Hematopoietic multipotent progenitor cell treated with erythropoietin and hydrocortisone succinate and interleukin-3 and kit ligand, for 4 days (in vitro differentiated cells): Measurements from ENCODE around the gene OLFM1.

ENCODE experiments used
- DNase-seq: peaks from one replicate; pipeline ENCODE4 v3.0.0-alpha.2; 2015

Gene OLFM1

GRCh38 chr9:135076876-135077430 lies 10.5 kb upstream of the OLFM1 start:
- no peak for DNase-seq

GRCh38 chr9:135077497-135078200 lies 9.8 kb upstream of the OLFM1 start:
- peak; percentile 57 for DNase-seq

DNA sequence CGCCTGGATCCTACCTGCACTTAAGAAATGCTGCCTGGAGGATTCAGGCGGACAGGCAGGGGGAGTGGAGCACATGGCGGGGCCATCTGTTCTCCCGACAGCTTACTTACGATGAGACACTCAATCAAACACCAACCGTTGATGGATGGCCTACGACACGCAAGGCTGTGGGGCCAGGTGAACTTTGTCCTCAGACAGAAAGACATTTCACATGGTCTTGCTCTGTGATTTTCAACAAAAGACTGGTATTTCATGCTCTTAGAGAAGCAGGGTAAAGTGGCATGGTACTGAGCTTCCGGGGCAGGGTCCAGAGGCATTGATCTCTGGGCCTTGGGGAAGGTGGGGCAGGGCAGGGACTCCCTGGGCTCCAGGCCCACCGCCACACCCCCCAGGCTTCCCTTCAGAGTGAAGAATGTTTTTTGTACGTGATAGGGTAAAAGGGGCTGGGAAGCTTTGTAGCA lies 9.1 kb upstream of the OLFM1 start:
- no peak for DNase-seq

DNA sequence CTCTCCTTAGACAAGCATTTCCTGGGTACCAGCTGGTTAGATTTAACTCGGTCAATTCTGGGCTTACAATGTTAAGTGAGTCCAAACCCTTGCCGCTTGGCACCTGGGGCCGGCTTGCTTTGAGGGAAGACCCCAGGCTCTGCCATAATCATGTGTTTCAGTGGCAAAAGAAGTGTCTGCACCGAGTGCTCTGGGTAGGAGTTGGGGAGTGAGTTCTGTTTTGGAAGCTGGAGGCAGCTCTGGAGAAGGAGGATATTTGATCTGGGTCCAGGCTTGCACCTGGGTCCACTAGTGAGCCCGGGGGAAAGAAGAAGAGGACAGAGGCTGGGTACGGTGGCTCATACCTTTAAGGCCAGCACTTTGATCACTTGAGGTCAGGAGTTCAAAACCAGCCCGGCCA lies 8.4 kb upstream of the OLFM1 start:
- no peak for DNase-seq

DNA sequence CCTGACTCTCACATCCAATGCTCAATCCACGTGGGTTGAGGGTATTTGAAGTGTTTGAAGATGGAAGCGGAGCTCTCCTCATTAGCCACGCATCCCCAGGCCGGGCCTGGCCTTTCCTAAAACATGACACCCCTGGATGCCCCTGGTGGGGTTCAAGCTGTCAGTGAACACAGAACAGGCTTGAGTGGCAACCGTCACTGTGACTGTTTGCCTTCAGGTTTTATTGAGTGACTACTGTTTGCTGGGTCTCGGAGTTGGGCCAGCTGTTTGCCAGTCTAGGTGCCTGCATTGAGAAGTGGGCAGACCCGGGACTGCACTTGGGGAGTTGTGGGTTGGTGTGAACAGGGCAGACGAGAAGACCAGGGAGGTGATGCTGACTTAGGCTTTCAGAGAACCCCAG lies 7.8 kb upstream of the OLFM1 start:
- no peak for DNase-seq

- no peak for DNase-seq
These were observed 6.9 kb upstream of the OLFM1 start for GRCh38 chr9:135080286-135081263.

GRCh38 chr9:135081264-135081660 lies 6.2 kb upstream of the OLFM1 start:
- DNase-seq: no peak

- no peak for DNase-seq
These were observed 5.7 kb upstream of the OLFM1 start for GRCh38 chr9:135081731-135082130.

DNA sequence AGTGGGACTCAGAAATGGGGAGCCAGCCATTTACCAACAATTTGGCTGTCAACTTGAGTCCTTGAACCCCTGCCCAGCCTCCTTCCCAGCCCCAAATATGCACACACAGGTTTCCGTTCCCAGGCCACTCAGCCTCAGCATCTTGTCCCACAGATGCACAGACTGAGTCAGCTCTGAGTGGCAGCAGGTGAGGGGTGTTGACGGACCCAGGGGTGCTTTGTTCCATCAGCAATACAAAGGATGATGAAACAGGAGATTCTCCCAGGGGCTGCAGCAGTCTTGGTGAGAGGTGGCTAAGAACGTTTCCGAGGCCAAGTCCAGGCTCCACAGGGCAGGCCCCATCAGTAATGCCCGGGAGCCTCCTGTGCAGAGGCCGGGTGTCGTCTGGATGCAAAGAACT lies 4.9 kb upstream of the OLFM1 start:
- DNase-seq: no peak

DNA sequence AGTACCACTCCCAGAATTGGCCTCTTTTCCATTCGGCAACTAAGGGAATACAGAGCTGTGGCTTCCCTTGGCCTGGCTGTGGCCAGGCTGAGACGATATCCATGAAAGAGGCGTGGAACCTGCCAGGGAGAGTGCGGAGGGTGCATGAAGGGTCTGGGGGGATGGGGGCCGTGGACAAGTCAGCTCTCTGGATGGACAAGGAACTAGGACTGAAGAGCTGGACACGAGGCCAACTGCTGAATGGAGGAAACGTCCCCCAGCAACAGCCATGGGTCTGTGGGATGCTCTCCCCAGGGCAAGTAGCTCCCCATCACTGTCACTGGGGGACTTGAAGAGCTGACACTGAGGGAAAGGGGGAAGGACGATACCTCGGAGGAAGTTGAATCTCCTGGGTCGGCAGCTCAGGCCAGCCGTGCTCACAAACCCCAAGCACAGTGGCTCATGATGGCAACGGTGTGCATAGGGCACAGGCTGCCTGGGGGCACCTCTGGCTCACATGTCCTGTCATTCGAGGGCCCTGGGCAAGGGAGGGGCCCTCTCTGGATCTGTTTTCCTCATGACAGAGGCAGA lies 4.1 kb upstream of the OLFM1 start:
- no peak for DNase-seq

- DNase-seq: no peak
These were observed 3.6 kb upstream of the OLFM1 start for GRCh38 chr9:135083831-135084230.

DNA sequence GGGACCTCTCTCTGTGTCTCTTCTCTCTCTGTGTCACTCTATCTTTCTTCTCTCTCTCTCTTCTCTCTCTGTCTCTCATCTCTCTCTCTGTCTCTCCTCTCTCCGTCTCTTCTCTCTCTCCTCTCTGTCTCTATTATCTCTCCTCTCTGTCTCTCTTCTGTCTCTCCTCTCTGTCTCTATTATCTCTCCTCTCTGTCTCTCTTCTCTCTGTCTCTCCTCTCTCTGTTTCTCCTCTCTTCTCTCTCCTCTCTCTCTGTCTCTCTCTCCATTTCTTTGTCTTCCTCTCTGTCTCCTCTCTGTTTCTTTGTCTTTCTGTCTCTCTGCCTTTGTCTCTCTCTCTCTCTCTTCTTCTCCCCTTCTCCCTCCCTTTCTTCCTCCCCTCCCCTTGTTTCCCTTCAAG lies 3.2 kb upstream of the OLFM1 start:
- DNase-seq: no peak

DNA sequence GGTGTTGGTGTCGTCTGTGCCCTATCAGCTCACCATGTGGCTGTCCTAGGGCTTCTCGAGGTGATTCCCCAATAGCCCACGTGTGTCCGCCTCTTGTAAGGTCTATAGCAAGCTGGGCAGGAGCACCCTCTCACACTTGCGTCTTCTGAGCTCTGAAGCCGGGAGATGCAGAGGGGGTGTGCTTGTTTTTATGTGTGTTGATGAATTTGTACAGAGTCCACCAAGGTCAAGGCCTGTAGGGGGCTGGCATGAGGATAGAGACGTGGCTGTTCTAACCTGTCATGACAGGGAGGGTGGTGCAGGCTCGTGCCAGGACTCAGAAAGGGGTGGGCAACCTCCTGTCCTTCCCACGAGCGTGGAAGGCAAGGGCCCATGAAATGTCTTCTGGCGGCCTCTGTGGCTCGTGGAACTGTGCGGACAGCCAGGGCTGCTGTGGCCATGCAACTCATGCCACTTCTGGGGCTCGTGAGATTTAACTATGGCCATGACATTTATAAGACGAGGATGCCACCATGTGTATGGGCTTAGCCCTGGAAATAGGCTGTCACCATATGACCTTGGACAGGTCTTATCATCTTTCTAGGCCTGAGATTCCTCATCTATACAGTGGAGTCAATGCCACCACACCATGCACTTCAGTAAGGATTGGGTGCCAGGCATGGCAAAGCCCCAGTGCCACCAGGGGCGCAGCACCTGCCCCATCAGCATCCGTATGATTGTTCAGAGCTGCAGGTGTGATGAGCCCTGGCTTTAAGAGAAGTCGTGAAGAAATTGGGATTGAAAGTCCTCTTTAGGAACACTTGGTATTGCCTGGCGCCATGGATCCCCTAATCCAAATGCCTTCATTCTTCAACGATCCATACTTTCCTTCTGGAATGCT lies 2.3 kb upstream of the OLFM1 start:
- no peak for DNase-seq

DNA sequence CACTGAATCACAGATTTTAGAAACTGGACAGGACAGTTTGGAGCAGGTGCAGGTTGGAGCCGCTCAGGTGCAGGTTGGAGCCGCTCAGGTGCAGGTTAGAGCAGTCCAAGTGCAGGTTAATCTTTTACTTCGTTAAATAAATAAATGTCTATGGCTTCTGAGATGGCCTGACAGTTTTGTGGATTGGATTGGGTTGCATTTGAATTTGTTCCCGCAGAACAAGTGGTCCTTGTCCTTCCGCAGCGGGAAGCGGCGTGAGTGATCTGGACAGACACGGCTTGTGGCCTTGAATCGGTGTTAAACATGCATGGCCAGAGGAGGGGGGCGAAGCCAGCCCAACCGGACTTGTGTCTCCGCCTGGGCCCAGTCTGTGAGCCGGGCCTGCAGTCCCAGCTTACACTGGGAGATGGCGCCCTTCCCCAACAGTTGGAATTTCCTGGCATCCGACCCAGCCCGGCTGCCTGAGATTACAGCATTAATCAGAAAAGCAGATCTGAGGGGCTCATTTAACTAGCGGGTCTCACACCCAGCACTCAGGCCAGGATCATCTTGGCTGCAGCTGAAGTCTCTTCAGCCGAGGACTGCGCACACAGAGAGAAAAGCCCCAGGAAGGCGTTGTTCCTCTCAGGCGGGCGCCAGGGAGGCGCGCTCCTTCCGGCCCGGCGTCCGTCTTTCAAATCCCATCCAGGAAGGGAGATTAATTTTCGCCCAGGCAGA lies 1.5 kb upstream of the OLFM1 start:
- DNase-seq: peak; percentile 71

- DNase-seq: no peak
These were observed 625 bp upstream of the OLFM1 start for GRCh38 chr9:135086597-135087488.

DNA sequence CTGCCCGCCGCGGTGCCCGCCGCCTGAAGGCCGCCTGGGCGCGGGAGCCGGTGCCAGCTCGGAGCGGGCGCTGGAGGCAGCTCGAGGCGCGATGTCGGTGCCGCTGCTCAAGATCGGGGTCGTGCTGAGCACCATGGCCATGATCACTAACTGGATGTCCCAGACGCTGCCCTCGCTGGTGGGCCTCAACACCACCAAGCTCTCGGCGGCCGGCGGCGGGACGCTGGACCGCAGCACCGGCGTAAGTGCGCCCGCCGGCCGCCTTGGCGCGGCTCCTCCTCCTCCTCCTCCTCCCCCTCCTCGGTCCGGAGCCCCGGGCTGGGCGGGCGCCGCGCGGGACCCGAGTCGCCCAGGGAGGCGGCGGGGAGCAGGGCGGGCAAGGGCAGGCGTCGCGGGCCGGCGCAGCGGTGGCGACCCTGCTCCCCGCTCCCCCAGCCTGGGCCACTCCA lies 455 bp downstream of the OLFM1 start:
- no peak for DNase-seq

DNA sequence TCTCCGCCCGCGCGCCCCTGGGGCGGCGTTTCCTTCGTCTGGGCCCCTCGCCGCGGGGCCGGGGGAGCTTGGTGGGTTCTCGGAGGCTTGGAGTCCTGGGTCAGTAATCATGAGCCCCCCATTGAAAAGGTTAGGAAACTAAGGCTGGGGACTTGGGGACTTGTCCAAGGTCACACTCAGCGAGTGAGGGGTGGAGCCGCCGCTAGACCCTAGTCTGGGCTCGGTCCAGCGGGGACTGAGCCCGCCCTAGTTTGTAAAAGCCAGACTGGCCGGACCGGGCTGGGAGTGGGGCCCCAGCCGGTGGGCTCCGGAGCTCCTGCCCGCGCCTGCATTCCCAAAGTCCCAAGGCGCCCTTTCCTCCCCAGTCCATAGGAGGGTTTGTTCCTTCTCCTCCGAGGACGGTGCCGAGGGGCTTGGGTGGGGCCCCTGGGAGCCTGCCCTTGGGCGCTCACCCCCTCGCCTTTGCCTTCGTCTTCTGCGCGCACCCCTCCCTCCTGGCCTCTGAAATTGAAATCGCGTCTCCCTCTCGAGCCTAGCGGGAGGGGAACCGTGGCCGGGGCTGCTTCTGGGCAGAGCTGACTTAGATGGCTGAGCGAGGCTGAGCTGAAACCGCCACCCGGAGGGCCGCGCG lies 995 bp downstream of the OLFM1 start:
- no peak for DNase-seq

DNA sequence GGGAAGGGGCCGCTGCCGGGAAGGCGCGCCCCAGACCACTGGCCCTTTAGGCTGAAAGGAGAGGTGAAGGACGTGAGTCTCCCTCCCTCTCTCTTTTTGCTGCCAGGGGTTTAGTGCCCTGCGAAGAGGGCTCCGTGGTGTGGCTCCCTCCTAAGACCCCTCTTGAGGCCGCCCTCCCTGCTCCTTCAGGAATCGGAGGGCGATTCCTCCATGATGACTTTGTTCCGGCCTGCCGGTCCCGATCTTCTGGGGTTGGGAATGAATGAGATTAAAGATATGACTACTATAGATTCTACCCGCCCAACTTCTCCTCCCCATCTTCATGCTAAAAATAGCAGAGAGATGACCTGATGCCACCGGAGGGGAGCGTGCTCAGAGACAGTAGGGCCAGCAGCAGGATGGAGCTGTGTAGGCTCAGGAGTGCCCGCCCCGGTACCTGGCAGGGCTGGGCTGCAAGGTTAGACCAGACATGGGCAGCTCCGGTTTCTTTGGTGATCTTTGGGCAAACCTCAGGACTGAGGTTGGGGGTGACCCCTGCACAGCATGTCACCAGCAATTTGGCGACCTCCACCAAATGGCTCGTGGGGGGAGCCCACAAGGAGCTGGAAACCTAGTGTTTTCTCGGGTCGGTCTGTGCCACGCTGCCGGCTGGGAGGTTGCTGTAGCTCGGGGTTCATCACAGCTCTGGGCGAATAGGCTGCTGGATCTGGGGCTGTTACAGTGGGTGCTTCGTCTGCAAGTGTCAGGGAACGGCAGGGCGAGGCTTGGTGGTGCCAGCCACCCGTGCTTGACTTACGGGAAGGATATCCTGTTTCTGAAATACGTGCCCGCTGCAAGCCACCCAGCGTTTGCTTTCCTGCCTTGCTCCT lies 1.7 kb downstream of the OLFM1 start:
- DNase-seq: no peak

- DNase-seq: no peak
These were observed 2.6 kb downstream of the OLFM1 start for GRCh38 chr9:135090081-135090480.
